ENCODE results near the gene CAMK4. TPM values are rescaled to one million over a fixed set of nuclear protein-coding genes. Genes with fewer than 3 reads are reported as not detected.

The CAMK4 gene
- total RNA-seq, 4 donors from 2014 or later, result 0.42 to 5.3 (median 3.5) TPM

GRCh38 chr5:111461255-111461671 lies 237.1 kb downstream of the CAMK4 start:
- Histone ChIP-seq H3K4me3 (no peak overlapping the region), H3K9me3 (no peaks in the 10 kb centered on the region), H3K27ac (replicated peaks in 1 of 4) (no peak overlapping the region), H3K27me3 (no peaks in the 10 kb centered on the region), H3K36me3 (no peaks in the 10 kb centered on the region), H3K4me1 (no peaks in the 10 kb centered on the region)
- no peak for TF ChIP-seq CTCF (IDR thresholded peaks at IDR 0.05)
- 75% methylated on average over 3 of the region's 3 CpGs for WGBS
- DNase-seq (ENCODE audit: extremely low spot score), result no peak
- intact Hi-C loops (cut with DNase I), result no loop called here

- no peaks in the 10 kb centered on the region for H3K36me3 ChIP-seq
- TF ChIP-seq EP300 (IDR thresholded peaks at IDR 0.05) (no peak), POLR2AphosphoS5 (IDR thresholded peaks at IDR 0.05) (no peak), POLR2A (IDR thresholded peaks at IDR 0.05; ENCODE audit: low read depth) (no peak), CTCF (IDR thresholded peaks at IDR 0.05) (no peak)
- no peaks in the 10 kb centered on the region for H3K9me3 ChIP-seq
- H3K4me1 ChIP-seq, result no peaks in the 10 kb centered on the region
- no peak overlapping the region for H3K27ac ChIP-seq (replicated peaks in 1 of 4)
- H3K27me3 ChIP-seq, result no peaks in the 10 kb centered on the region
- no peak overlapping the region for H3K4me3 ChIP-seq
- WGBS, result 88% methylated on average over 2 of the region's 2 CpGs
- no peak for DNase-seq (ENCODE audit: extremely low spot score)
- intact Hi-C loops (cut with DNase I), result no loop called here
Observed at GRCh38 chr5:111461934-111462333, 237.8 kb downstream of the CAMK4 start.

GRCh38 chr5:111463311-111463710 lies 239.1 kb downstream of the CAMK4 start:
- intact Hi-C loops (cut with DNase I), result no loop called here
- no peak for DNase-seq (ENCODE audit: extremely low spot score)

GRCh38 chr5:111469293-111469896 lies 245.2 kb downstream of the CAMK4 start:
- Histone ChIP-seq H3K9me3 (no peaks in the 10 kb centered on the region), H3K27ac (replicated peaks in 1 of 4) (no peak overlapping the region), H3K4me3 (no peak overlapping the region), H3K36me3 (no peaks in the 10 kb centered on the region), H3K27me3 (no peaks in the 10 kb centered on the region), H3K4me1 (no peaks in the 10 kb centered on the region)
- intact Hi-C loops (cut with DNase I), result no loop called here
- TF ChIP-seq EP300 (IDR thresholded peaks at IDR 0.05) (no peak), POLR2AphosphoS5 (IDR thresholded peaks at IDR 0.05) (no peak), POLR2A (IDR thresholded peaks at IDR 0.05; ENCODE audit: low read depth) (no peak), CTCF (IDR thresholded peaks at IDR 0.05) (no peak)
- WGBS, result 66% methylated on average over 2 of the region's 2 CpGs
- DNase-seq (ENCODE audit: extremely low spot score), result no peak

More at GRCh38 chr5:111463311-111463710, 239.1 kb downstream of the CAMK4 start:
- Histone ChIP-seq H3K27me3 (no peaks in the 10 kb centered on the region), H3K36me3 (no peaks in the 10 kb centered on the region), H3K27ac (replicated peaks in 1 of 4) (no peak overlapping the region), H3K4me1 (no peaks in the 10 kb centered on the region), H3K4me3 (no peak overlapping the region), H3K9me3 (no peaks in the 10 kb centered on the region)
- TF ChIP-seq POLR2A (IDR thresholded peaks at IDR 0.05; ENCODE audit: low read depth) (no peak), EP300 (IDR thresholded peaks at IDR 0.05) (no peak)

- Histone ChIP-seq H3K27me3 (no peaks in the 10 kb centered on the region), H3K4me3 (no peak overlapping the region), H3K27ac (replicated peaks in 1 of 4) (no peak overlapping the region), H3K9me3 (no peaks in the 10 kb centered on the region), H3K4me1 (no peaks in the 10 kb centered on the region), H3K36me3 (no peaks in the 10 kb centered on the region)
- intact Hi-C loops (cut with DNase I), result no loop called here
- DNase-seq (ENCODE audit: extremely low spot score), result no peak
- TF ChIP-seq CTCF (IDR thresholded peaks at IDR 0.05) (no peak), POLR2AphosphoS5 (IDR thresholded peaks at IDR 0.05) (no peak), POLR2A (IDR thresholded peaks at IDR 0.05; ENCODE audit: low read depth) (no peak), EP300 (IDR thresholded peaks at IDR 0.05) (no peak)
- 69% methylated on average over 2 of the region's 2 CpGs for WGBS
Observed at GRCh38 chr5:111469903-111470302, 245.7 kb downstream of the CAMK4 start.
